Measurements from ENCODE around the gene TNPO1.
"Not testable (repeated sequence)": the region's sequence is repeated elsewhere in the genome, so short reads cannot be mapped to it uniquely, and the experiment has no call there.

TNPO1 gene

GRCh38 chr5:72796001-72796400, 20.5 kb upstream of the TNPO1 start:
- Histone ChIP-seq H3K36me3 (ENCODE audit: control insufficient read depth, insufficient read depth, low read length) (no peaks in the 10 kb centered on the region), H3K9ac (ENCODE audit: low read length) (no peak overlapping the region), H3K4me1 (ENCODE audit: control insufficient read depth, insufficient read depth, low read length) (no peaks in the 10 kb centered on the region), H3K27me3 (ENCODE audit: control insufficient read depth, insufficient read depth, low read length) (no peaks in the 10 kb centered on the region), H3K4me3 (ENCODE audit: low read length) (no peak overlapping the region), H3K9me3 (ENCODE audit: control insufficient read depth, low read length) (no peaks in the 10 kb centered on the region)

- Histone ChIP-seq H3K4me1 (ENCODE audit: control insufficient read depth, insufficient read depth, low read length) (peaks cover 8% of the 10 kb centered on the region), H3K36me3 (ENCODE audit: control insufficient read depth, insufficient read depth, low read length) (no peaks in the 10 kb centered on the region), H3K9me3 (ENCODE audit: control insufficient read depth, low read length) (no peaks in the 10 kb centered on the region), H3K9ac (ENCODE audit: low read length) (no peak overlapping the region), H3K27me3 (ENCODE audit: control insufficient read depth, insufficient read depth, low read length) (no peaks in the 10 kb centered on the region), H3K4me3 (ENCODE audit: low read length) (no peak overlapping the region)
These were observed 16.7 kb upstream of the TNPO1 start for GRCh38 chr5:72799721-72800120.

GRCh38 chr5:72808637-72809036, 7.8 kb upstream of the TNPO1 start:
- H3K4me3 ChIP-seq (ENCODE audit: low read length); H3K27me3 ChIP-seq (ENCODE audit: control insufficient read depth, insufficient read depth, low read length); H3K36me3 ChIP-seq (ENCODE audit: control insufficient read depth, insufficient read depth, low read length): not testable (repeated sequence)

GRCh38 chr5:72811849-72812248, 4.6 kb upstream of the TNPO1 start:
- Histone ChIP-seq H3K9ac (ENCODE audit: low read length) (no peak overlapping the region), H3K36me3 (ENCODE audit: control insufficient read depth, insufficient read depth, low read length) (no peaks in the 10 kb centered on the region), H3K4me3 (ENCODE audit: low read length) (no peak overlapping the region), H3K4me1 (ENCODE audit: control insufficient read depth, insufficient read depth, low read length) (no peaks in the 10 kb centered on the region), H3K27me3 (ENCODE audit: control insufficient read depth, insufficient read depth, low read length) (no peaks in the 10 kb centered on the region), H3K9me3 (ENCODE audit: control insufficient read depth, low read length) (no peaks in the 10 kb centered on the region)

More at GRCh38 chr5:72808637-72809036, 7.8 kb upstream of the TNPO1 start:
- not testable (repeated sequence) for H3K4me1 ChIP-seq (ENCODE audit: control insufficient read depth, insufficient read depth, low read length); H3K9me3 ChIP-seq (ENCODE audit: control insufficient read depth, low read length); H3K9ac ChIP-seq (ENCODE audit: low read length)

- H3K36me3 ChIP-seq (ENCODE audit: control insufficient read depth, insufficient read depth, low read length), result no peaks in the 10 kb centered on the region
- H3K27me3 ChIP-seq (ENCODE audit: control insufficient read depth, insufficient read depth, low read length), result no peaks in the 10 kb centered on the region
- no peak overlapping the region for H3K9ac ChIP-seq (ENCODE audit: low read length)
- no peaks in the 10 kb centered on the region for H3K4me1 ChIP-seq (ENCODE audit: control insufficient read depth, insufficient read depth, low read length)
- H3K9me3 ChIP-seq (ENCODE audit: control insufficient read depth, low read length), result no peaks in the 10 kb centered on the region
- no peak overlapping the region for H3K4me3 ChIP-seq (ENCODE audit: low read length)
These were observed 4.0 kb upstream of the TNPO1 start for GRCh38 chr5:72812488-72812887.

- H3K4me3 ChIP-seq (ENCODE audit: low read length), result no peak overlapping the region
- H3K27me3 ChIP-seq (ENCODE audit: control insufficient read depth, insufficient read depth, low read length), result no peaks in the 10 kb centered on the region
- H3K4me1 ChIP-seq (ENCODE audit: control insufficient read depth, insufficient read depth, low read length), result peaks cover 6% of the 10 kb centered on the region
- no peak overlapping the region for H3K9ac ChIP-seq (ENCODE audit: low read length)
- no peaks in the 10 kb centered on the region for H3K9me3 ChIP-seq (ENCODE audit: control insufficient read depth, low read length)
- H3K36me3 ChIP-seq (ENCODE audit: control insufficient read depth, insufficient read depth, low read length), result no peaks in the 10 kb centered on the region
These were observed 2.4 kb upstream of the TNPO1 start for GRCh38 chr5:72814104-72814503.

GRCh38 chr5:72814864-72815263, 1.6 kb upstream of the TNPO1 start:
- H3K4me3 ChIP-seq (ENCODE audit: low read length), result no peak overlapping the region
- peak overlapping the region; percentile 99 for H3K9ac ChIP-seq (ENCODE audit: low read length)
- H3K36me3 ChIP-seq (ENCODE audit: control insufficient read depth, insufficient read depth, low read length), result no peaks in the 10 kb centered on the region
- H3K4me1 ChIP-seq (ENCODE audit: control insufficient read depth, insufficient read depth, low read length), result peaks cover 7% of the 10 kb centered on the region
- H3K27me3 ChIP-seq (ENCODE audit: control insufficient read depth, insufficient read depth, low read length), result no peaks in the 10 kb centered on the region
- no peaks in the 10 kb centered on the region for H3K9me3 ChIP-seq (ENCODE audit: control insufficient read depth, low read length)

- Histone ChIP-seq H3K9me3 (ENCODE audit: control insufficient read depth, low read length) (no peaks in the 10 kb centered on the region), H3K4me1 (ENCODE audit: control insufficient read depth, insufficient read depth, low read length) (peaks cover 7% of the 10 kb centered on the region), H3K9ac (ENCODE audit: low read length) (peak overlapping the region; percentile 99), H3K36me3 (ENCODE audit: control insufficient read depth, insufficient read depth, low read length) (no peaks in the 10 kb centered on the region), H3K27me3 (ENCODE audit: control insufficient read depth, insufficient read depth, low read length) (no peaks in the 10 kb centered on the region), H3K4me3 (ENCODE audit: low read length) (peak overlapping the region; percentile 40)
These were observed 729 bp upstream of the TNPO1 start for GRCh38 chr5:72815580-72816283.

- H3K9ac ChIP-seq (ENCODE audit: low read length), result peak overlapping the region; percentile 99
- no peaks in the 10 kb centered on the region for H3K36me3 ChIP-seq (ENCODE audit: control insufficient read depth, insufficient read depth, low read length)
- H3K4me3 ChIP-seq (ENCODE audit: low read length), result peak overlapping the region; percentile 40
- no peaks in the 10 kb centered on the region for H3K9me3 ChIP-seq (ENCODE audit: control insufficient read depth, low read length)
- H3K4me1 ChIP-seq (ENCODE audit: control insufficient read depth, insufficient read depth, low read length), result peaks cover 7% of the 10 kb centered on the region
- no peaks in the 10 kb centered on the region for H3K27me3 ChIP-seq (ENCODE audit: control insufficient read depth, insufficient read depth, low read length)
These were observed 618 bp downstream of the TNPO1 start for GRCh38 chr5:72817076-72817481.

GRCh38 chr5:72817671-72818266, 1.3 kb downstream of the TNPO1 start:
- no peaks in the 10 kb centered on the region for H3K27me3 ChIP-seq (ENCODE audit: control insufficient read depth, insufficient read depth, low read length)
- H3K9ac ChIP-seq (ENCODE audit: low read length), result peak overlapping the region; percentile 99
- H3K36me3 ChIP-seq (ENCODE audit: control insufficient read depth, insufficient read depth, low read length), result no peaks in the 10 kb centered on the region
- peak overlapping the region; percentile 40 for H3K4me3 ChIP-seq (ENCODE audit: low read length)
- peaks cover 7% of the 10 kb centered on the region for H3K4me1 ChIP-seq (ENCODE audit: control insufficient read depth, insufficient read depth, low read length)
- no peaks in the 10 kb centered on the region for H3K9me3 ChIP-seq (ENCODE audit: control insufficient read depth, low read length)

- H3K4me3 ChIP-seq (ENCODE audit: low read length), result no peak overlapping the region
These were observed 2.5 kb downstream of the TNPO1 start for GRCh38 chr5:72818866-72819534.

GRCh38 chr5:72821776-72822175, 5.3 kb downstream of the TNPO1 start:
- H3K9me3 ChIP-seq (ENCODE audit: control insufficient read depth, low read length), result no peaks in the 10 kb centered on the region
- no peak overlapping the region for H3K4me3 ChIP-seq (ENCODE audit: low read length)
- no peaks in the 10 kb centered on the region for H3K36me3 ChIP-seq (ENCODE audit: control insufficient read depth, insufficient read depth, low read length)
- H3K27me3 ChIP-seq (ENCODE audit: control insufficient read depth, insufficient read depth, low read length), result no peaks in the 10 kb centered on the region
- no peak overlapping the region for H3K9ac ChIP-seq (ENCODE audit: low read length)
- H3K4me1 ChIP-seq (ENCODE audit: control insufficient read depth, insufficient read depth, low read length), result peaks cover 7% of the 10 kb centered on the region

More at GRCh38 chr5:72818866-72819534, 2.5 kb downstream of the TNPO1 start:
- no peaks in the 10 kb centered on the region for H3K9me3 ChIP-seq (ENCODE audit: control insufficient read depth, low read length)
- H3K36me3 ChIP-seq (ENCODE audit: control insufficient read depth, insufficient read depth, low read length), result no peaks in the 10 kb centered on the region
- peak overlapping the region; percentile 99 for H3K9ac ChIP-seq (ENCODE audit: low read length)
- H3K4me1 ChIP-seq (ENCODE audit: control insufficient read depth, insufficient read depth, low read length), result peaks cover 7% of the 10 kb centered on the region
- H3K27me3 ChIP-seq (ENCODE audit: control insufficient read depth, insufficient read depth, low read length), result no peaks in the 10 kb centered on the region

Data from mucosa of stomach (tissue), 1 donor.